Kasumi-1 (cell line): ENCODE measurements around the gene CHMP4B.
"Not testable (repeated sequence)": the region's sequence is repeated elsewhere in the genome, so short reads cannot be mapped to it uniquely, and the experiment has no call there.

ENCODE experiments used
- DNase-seq, 2 experiments: peaks; one replicate each; lab custom pipeline; 2025; lab: John Stamatoyannopoulos, UW

Gene CHMP4B

DNA sequence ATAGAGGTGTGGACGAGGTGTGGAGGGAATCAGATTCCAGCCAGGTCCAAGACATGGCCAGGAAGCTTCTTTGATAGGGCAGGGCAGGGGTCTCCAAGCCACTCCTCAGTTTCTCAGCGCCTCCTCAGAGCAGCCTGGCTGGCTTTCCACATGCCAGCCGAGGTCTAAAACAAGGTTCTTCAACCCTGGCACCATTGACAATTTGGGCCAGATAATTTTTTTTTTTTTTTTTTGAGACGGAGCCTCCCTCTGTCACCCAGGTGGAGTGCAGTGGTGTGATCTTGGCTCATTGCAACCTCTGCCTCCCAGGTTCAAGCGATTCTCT is 21.3 kb upstream of the CHMP4B start:
- DNase-seq, result no peak

DNA sequence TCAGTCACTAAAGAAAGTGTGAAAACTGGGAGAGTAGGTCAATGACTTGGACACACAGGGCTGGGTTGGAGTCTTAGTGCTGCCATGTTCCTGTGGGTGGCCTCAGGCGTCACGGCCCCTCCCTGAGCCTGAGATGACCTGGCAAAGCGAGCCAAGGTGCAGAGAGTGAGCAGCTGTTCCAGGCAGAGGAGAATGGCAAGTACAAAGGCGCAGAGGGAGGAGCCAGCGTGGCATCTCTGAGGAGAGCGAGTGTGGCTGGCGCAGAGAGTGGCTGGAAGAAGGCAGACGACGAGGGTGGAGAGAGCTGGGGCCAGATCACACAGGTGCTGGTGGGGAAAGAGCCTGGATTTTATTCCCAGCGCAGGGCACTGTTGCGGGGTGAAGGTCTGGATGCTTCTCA is 20.6 kb upstream of the CHMP4B start:
- no peak for DNase-seq

DNA sequence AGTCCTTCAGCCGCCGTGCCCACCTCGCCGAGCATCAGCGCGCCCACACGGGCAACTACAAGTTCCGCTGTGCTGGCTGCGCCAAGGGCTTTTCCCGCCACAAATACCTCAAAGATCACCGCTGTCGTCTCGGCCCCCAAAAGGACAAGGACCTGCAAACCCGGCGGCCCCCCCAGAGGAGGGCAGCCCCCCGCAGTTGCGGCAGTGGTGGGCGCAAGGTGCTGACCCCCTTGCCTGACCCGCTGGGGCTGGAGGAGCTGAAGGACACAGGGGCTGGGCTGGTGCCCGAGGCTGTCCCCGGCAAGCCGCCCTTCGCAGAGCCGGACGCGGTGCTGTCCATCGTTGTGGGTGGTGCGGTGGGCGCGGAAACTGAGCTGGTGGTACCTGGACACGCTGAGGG is 20.1 kb upstream of the CHMP4B start:
- no peak for DNase-seq

DNA sequence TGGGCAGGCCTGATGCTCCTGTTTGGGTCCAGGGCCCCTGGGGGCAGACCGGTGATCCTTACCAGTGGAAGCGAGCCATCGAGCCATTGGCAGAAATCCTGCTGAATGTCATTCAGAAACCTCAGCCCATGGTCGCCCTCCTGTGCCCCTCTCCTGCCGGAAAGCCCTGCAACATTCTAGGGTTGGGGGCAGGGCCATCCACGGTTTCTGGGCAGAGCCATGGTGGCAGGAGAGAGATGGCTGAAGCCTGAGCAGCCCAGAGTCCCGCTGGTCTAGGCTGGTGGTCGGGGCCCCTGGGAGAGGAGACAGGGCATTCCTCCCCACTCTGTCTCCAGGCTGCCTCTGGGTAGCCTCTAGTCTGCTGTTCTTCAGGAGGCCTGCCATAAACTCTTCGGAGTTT is 19.6 kb upstream of the CHMP4B start:
- DNase-seq, result no peak

DNA sequence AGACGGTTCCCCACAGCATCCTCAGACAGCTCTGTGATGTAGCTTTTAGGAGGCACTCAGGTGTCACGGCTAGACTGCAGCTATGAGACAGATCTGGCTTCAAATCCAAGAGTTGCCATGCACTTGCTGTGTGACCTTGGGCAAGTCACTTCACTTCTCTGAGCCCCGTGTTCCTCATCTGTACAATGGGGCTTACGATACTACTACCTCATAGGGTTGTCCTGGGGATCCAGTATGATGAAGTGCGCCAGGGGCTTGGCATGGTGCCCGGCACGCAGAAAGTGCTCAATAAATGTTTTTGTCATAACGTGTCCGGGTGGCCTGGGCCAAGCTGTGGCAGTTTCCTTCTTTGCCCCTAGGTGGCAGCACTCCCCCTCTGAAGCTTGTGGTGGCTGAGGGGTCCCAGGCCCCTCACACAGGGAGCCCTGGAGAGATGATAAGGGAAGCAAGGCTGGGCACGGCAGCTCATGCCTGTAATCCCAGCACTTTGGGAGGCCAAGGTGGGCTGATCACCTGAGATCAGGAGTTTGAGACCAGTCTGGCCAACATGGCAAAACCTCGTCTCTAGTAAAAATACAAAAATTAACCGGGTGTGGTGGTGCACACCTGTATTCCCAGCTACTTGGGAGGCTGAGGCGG is 19.1 kb upstream of the CHMP4B start:
- peak; percentile 19 to 22 for DNase-seq

DNA sequence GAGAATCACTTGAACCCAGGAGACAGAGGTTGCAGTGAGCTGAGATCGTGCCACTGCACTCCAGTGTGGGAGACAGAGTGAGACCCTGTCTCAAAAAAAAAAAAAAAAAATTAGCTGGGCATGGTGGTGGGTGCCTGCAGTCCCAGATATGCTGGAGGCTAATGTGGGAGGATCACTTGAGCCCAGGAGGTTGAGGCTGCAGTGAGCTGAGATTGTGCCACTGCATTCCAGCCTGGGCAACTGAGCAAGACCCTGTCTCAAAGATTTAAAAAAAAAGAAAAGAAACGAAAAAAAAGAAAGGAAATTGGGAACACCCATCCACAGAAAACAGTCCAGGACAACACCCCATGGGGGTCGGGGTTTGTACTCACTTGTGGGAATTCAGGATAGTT is 18.6 kb upstream of the CHMP4B start:
- not testable (repeated sequence) for DNase-seq

DNA sequence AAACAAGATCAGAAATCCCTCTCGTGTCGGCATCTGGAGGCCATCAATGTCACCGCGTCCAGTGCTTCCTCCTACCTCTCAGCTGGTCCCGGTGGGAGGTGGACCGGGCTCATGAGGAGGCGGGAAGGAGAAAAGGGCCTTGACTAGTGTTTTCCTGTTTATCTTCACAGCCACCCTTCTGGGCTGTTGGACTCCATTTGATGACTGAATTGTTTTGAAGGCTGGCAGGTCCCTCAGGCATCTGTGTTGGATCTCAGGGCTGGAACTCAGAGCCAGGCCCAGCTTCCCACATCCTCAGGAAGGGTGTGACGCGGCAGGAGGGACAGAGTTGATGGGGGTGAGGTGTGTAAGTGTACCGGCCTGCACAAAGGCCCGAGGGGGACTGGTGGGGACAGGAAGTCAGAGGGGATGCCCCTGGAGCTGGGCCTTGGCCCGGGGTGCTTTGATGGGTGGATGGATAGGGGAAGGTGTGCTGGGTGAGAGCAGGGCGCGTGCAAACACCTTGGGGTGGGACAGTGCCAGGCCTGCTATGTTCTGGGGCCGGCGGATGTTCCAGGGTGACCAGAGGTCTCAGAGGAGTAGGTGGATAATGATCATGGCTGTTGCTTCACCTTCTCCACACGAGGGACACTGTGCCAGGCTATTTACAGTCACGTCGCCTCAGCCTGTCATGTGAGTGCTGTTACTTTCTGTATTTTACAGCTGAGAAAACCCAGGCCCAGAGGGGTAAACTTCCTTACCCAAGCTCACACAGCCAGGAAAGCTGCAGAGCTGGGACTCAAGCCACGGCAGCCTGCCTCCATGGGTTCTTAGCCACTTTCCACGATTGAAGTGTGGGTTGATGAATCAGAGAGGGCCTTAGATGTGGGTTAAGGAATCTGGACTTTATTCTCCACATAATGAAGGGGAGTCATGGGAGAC is 17.9 kb upstream of the CHMP4B start:
- DNase-seq, result no peak

DNA sequence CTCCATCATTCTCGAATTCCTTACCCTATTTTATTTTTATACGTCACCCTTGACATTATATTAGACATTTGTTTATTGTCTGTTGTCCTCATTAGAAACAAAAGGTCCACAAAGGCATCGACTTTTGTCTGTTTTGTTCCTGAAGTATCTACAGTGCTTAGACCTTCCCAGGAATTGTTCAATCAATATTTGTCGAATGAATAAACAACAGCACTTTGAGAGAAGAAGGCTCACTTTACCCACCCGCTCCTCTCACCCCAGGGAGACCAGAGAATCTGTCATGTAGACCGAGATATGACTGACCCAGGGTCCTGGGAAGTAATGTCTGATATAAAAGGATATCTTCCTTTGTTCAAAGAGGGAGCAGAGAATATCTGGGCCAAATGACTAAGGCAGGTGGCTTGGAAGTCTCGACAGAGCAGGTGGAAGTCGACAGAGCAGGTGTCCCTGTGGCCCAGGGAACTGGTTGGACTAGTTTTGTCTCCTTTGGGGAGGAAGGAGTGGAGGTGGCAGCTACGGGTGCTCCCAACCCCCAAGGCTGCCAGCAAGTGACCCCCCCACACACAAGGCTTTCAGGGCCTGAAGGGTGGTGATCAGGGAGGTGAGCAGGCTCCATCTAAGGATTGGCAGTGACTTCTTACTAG is 14.8 kb upstream of the CHMP4B start:
- DNase-seq, result no peak

DNA sequence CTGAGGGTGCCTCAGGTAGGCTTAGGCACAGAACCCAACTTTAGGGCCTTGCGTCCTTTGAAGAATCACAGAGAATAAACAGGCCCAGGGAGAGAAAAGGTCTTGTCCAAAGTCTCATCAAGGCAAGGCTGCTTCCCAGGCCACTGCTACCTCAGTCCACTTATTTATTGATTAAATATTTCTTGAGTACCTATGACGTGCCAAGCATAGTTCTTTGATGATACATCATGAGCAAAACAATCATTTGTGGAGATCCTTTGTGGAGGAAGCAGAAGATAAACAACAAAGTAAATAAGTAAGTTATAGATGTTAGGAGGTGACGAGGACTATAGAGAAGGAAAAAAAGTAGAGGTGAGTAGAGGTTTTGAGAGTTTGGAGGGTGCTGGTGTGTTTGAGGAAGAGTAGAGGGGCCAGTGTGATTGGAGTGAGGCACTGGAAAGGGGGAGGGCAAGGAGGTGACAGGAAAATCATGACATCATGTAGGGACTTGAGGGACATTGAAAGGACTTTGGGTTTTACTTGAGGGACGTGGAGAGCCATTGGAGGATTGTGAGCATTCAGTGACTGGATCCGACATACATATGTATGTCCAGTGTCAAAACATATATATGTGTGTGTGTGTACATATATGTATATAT is 14.1 kb upstream of the CHMP4B start:
- DNase-seq, result no peak

DNA sequence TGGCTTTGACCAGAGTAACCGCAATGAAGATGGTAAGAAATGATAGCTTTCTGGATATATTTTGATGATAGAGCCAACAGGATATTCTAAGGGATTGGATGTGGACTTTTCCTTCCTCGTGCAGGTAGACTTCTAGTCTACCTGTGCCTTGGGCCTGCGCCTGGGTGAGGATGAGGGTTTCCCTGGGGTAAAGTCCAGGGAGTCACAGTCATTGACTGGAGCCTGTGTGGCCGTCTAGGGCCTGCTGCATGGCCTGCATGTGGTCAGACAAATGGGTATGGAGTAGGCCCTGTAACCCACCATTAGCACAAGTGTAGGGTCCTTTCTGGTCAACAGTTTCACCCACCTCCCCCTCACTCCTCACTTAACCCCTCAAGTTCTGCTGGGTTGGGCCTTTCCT is 12.7 kb upstream of the CHMP4B start:
- no peak for DNase-seq

DNA sequence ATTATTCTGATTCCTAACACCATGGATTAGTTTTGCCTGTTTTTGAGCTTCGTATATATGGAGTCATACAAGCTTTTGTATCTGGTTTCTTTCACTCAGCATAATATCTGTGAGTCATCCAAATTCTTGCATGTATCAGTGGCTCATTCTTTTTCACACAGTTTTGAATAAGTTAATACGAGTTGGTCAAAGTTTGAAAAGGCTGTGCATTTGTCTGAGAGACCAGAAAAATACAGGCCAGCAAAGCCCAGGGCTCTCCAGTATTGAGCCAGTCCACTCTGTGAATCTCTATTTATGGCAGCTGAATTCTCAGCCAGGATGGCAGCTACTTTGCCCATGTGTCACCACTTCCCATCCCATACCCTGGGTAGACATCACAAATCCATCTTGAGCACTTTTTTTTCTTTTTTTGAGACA is 7.2 kb upstream of the CHMP4B start:
- DNase-seq, result no peak

DNA sequence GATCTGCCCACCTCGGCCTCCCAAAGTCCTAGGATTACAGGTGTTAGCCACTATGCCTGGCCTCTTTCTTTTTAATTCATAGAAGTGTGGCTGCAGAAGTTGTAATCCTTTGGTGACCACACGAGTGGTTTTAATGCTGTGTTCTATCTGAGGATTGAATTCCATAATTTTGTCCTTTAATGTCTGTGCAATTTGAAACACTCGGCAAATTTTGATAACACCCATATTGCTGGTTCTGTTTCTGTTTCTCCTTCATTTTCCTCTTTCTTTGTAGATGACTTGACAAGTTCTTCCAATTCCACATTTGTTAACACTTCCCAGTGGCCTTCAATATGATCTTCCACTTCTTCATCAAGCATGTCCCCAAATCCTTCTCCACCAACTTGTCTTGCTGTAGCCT is 2.8 kb upstream of the CHMP4B start:
- DNase-seq, result no peak

DNA sequence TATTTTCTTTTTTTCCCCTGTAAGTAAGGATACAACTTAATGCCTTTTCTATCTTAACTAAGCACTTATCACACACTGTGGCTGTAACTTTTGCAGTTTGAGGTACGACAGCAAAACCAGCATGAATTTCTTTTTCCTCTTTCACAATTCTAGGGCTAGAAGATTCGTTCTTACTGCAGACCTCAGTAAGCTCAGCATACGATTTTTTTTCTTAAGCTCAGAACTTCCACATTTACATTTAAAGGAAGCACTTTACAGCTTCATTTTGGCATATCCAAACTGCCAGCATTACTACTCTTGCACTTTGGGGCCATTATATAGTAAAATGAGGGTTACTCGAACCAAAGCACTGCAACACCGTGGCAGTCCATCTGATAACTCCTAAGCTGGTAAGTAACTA is 889 bp upstream of the CHMP4B start:
- DNase-seq, result no peak

DNA sequence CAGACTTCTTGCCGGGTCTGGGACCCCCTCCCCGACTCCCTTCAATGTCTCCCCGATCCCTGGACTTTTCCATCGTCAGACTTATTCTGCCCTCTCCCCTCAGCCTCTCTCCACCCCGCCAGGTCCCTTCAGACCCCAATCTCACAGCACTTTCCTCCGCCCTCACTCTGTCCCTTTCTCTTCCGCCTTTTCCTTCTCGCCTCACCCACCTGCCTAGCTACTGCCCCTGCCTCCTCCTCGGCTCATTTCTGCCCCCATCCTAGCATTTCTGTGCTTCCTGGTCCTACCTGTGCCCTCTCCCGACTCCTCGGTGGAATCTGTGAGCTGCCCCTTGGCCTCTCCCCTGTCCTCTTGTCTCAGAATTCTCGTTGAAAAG is 616 bp downstream of the CHMP4B start:
- peak in 1 of 2 experiments; percentile 21 for DNase-seq

DNA sequence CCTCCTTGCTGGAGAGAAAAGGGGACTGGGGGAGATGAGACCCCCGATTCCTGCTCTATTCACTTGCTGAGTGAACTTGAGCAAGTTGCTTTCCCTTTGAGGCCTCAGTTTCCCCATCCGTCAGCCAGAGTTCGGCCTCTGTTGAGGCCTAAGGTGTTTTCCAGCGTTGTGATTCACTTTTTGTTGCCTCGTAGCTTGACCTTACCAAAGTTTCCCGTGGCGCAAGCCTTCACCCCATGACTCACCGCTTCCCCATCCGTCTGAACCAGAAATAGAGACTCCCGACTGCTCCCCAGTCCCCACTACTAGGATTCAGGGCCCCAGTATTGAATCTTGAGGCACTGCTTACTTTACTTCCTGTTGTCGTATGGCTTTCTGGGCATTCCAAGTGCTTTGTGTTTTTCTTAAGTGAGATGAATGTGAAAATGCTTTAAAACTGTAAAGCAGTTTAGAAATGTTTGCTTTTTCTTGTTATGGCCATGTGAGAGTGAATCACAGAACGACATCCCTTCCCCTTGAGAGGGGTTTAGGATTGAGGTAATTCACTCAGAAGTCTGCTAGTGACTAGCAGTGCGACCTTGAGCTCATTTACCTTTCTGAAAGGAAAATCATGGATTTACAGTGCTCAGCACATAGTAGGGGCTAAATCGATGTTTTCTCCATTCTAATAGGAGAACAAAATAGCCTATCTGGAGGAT is 1.2 kb downstream of the CHMP4B start:
- peak; percentile 48 to 58 for DNase-seq

DNA sequence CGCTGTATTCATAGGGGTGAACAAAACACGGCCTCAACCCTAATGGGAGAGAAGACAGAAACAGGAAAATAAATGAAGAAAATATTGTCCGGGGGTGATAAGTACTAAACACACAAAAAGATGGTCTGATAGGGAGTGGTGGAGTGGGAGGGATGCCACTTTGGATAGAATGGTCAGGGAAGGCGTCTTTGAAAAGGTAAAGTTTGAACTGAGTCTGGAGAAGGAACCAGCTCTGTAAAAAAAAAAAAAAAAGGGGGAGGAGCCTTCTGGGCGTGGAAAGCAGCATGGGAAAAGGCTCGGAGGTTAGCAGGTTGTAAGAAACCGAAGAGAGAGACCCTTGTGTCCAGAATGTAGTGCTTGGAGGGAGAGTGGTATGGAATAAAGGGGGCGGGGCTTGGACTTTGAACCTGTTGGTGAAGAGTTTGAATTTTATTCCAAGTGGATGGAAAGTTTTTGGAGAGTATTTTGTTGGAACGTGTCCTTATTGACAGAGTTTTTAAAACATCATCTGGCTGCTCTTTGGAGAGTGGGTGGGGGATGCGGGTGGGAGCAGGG is 1.8 kb downstream of the CHMP4B start:
- DNase-seq, result peak in 1 of 2 experiments; percentile 9

DNA sequence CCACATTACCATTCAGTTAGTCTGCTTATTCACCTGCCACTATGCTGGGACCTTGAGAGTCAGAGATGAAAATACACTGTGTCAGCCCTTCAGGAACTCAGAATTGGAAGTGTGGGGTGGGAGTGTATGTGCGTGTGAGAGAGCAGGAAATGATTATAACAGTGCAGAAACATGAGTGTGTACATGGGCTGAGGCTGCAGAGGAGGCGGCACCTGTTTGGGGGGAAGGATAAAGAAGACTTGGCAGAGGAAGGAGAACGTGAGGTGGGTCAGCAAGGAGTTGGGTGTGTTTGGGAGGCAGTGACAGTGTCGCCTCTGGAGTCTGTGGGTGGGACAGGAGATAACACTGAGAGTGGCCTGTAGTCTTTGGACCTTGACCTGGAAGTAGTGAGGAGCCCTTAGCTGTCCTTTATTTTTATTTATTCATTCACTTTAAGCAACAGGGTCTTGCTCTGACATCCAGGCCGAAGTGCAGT is 3.1 kb downstream of the CHMP4B start:
- DNase-seq, result no peak

DNA sequence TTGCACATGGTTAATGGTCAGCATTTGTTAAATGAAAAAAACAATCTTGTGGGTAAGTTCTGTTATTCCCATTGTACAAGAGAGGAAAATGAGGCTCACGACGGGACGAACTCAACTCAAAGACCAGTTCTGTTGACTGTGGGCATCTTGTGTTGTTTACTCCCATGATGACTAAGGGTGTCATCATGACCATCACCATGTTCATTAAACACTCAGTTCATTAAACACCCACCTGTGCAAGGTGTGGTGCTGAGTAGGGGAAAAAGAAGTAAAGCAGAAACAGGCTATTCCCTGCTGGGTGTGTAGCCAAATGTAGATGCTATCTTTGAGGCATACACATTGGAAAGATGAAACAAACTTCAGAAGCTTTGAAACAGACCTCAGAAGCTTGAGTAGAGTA is 4.5 kb downstream of the CHMP4B start:
- DNase-seq, result no peak

DNA sequence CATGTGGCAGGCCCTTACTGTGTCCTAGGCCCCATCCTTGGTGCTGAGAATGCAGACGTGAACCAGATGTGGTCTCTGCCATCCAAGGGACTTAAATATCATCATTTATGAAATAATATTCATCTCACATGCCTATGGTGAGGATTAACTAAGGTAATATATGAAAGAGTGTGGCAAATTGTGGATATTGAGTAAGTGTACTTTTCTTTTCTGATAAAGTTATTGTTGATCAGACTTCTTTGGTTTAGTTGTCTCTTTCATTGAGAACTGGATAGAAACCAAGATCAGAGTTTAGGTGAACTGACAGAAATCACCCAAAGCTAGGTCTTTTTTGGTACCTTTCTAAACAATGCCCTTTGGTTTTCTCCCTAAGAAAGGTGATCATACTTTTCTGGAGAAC is 5.0 kb downstream of the CHMP4B start:
- DNase-seq, result no peak

DNA sequence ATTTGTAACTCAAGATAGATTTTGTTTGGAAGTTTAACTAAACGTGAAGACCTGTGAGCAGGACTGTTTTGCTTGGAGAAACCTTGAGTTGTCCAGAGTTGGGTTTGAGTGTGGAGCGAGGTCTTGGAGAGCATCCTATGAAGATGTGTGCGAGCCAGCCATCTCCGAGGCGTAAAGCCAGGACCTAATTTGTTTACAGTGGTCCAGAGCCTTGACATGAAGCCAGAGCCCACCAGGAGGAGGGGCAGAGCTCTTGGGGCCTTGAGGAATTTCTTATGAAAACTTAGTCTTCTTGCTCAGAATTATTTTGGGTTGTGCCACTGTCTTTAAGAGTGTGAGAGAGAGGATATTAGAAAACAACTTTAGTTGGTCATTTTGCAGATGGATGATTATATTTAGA is 6.3 kb downstream of the CHMP4B start:
- no peak for DNase-seq

DNA sequence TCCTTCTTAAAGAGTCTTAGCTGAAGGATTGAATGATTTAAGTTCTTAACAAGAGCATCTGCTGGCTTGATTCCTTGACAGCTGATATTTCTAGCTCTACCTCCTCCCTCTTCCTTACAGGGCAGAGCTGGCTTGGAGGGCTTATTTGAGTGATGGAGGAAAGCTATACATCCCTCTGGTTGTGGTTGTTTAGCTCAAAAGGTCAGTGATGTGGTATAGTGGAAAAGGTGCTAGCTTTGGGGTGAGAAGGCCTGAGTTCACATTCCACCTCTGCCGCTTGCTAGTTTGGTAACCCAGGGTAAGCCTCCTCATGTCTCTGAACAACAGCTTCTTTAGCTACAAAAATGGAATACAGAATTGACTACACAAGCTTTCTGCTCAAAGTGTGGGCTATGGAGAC is 8.3 kb downstream of the CHMP4B start:
- no peak for DNase-seq

DNA sequence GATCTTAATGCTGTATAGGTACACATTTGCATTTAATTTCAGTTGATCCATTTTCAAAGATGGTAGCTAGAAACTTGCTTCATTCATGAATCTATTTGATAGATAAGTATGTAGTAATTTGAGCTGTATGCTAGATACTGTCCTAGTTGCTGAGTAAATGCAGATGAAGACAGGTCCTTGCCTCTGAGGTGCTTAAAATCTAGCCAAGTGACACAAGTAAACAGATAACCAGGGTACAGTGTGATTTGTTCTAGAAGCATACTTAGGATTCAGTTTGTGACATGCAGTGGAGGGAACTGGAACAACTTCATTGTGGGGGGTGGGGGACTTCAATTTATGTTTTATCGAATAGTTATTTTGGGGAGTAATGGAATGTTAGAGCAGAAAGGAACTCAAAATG is 9.2 kb downstream of the CHMP4B start:
- no peak for DNase-seq
